Adrenal gland (tissue), 19 donors: Measurements from ENCODE around the gene ADAT3. TPM values are rescaled to one million over a fixed set of nuclear protein-coding genes. Genes with fewer than 3 reads are reported as not detected.
A peak's percentile ranks its signal among the peaks of the same experiment; 100 is the strongest.

Experiments used
- DNase-seq, 7 donors: peaks; one replicate each; pipeline ENCODE4 v3.0.0-alpha.2; 2019 to 2020
- H3K27ac ChIP-seq, 5 donors: fragments of 200-600 bp; sonication (generic) in 4 of 5; 1 replicate in 3 of 5; 2 replicates in 2 of 5; pipeline versions ENCODE4 v1.5.1 to v1.8.0; 2016 to 2020; ENCODE audit warnings: mild to moderate bottlenecking in 1 of 5
- H3K27me3 ChIP-seq: fragments of 200-600 bp; 2 replicates; pipeline ENCODE4 v1.8.0; 2021
- H3K36me3 ChIP-seq, 2 donors: fragments of 200-600 bp; replicated peaks in 1 of 2; 1 replicate in 1 of 2; 2 replicates in 1 of 2; pipeline versions ENCODE4 v1.5.1 to v1.8.0; 2018 to 2022
- H3K4me1 ChIP-seq, 2 donors: fragments of 200-600 bp; replicated peaks in 1 of 2; 1 replicate in 1 of 2; 2 replicates in 1 of 2; pipeline versions ENCODE4 v1.5.1 to v1.8.0; 2018 to 2021
- H3K4me3 ChIP-seq, 4 donors: fragments of 200-600 bp; sonication (generic) in 3 of 4; one replicate each; pipeline ENCODE4 v1.5.1; 2016 to 2018
- H3K9me3 ChIP-seq, 3 donors: fragments of 200-600 bp; sonication (generic) in 1 of 3; replicated peaks in 1 of 3; 1 replicate in 2 of 3; 2 replicates in 1 of 3; pipeline versions ENCODE4 v1.5.1 to v1.8.0; 2016 to 2021
- POLR2A ChIP-seq, 2 donors: fragments of 450-650 bp; IDR thresholded peaks; one replicate each; pipeline ENCODE4 v1.6.1; 2017; ENCODE audit warnings: antibody characterized with exemption in 2 of 2, mild to moderate bottlenecking in 2 of 2, moderate library complexity in 1 of 2
- whole genome bisulfite sequencing, 4 donors: extraction: QIAGEN DNeasy Blood & Tissue Kit in 2 of 4; methylation state at CpG; one replicate each; pipeline versions ENCODE4 v1.1.5 to v1.1.7; 2013 to 2017; 5-methylcytosine and 5-hydroxymethylcytosine counted together
- intact Hi-C, 2 donors: fragments of 100-400 bp; cut with DNase I; formaldehyde crosslinking; loops; one replicate each; pipeline versions ENCODE4 v1.14.1 to v1.15.0; 2022 to 2023
- long read RNA-seq, 10 donors: library from polyadenylated mRNA in 3 of 10; unstranded in 2 of 10; stranded (forward) in 1 of 10; transcript quantifications; one replicate each; pipeline ENCODE4 v2.0.0 and lab custom pipeline, GENCODE V29; 2021 to 2026
- polyA plus RNA-seq, 3 donors: library from polyadenylated mRNA; stranded (reverse); fragments of 200-250 nt in 2 of 3; fragments of 350-450 nt in 1 of 3; fragmentation: Illumina TruSeq in 1 of 3; extraction: RNeasy Lipid Tissue Mini Kit (QIAGEN cat#74804) in 1 of 3; gene quantifications; one replicate each; pipeline ENCODE4 v1.2.3, GENCODE V29; 2013 to 2014
- total RNA-seq, 9 donors: library from RNA; depleted of rRNA in 4 of 9; stranded (reverse); fragments of >200 nt in 4 of 9; fragments of 120-200 nt in 1 of 9; fragmentation: NEBNext Ultra II Directional in 1 of 9; extraction: Animal tissue kit (Norgen Biotek cat#: 25700) in 1 of 9; gene quantifications; one replicate each; pipeline versions ENCODE4 v1.1.0 to v1.2.4, GENCODE V29; 2013 to 2023
- TF ChIP-seq, protein P1 (sequence below), 6 experiments: fragments of 450-650 bp in 4 of 6; fragments of 200-600 bp in 2 of 6; sonication (generic) in 1 of 6; IDR thresholded peaks; 1 replicate in 5 of 6; 2 replicates in 1 of 6; pipeline versions ENCODE4 v1.5.1 to v1.8.0; 2016 to 2021; ENCODE audit warnings: antibody characterized with exemption in 6 of 6, mild to moderate bottlenecking in 2 of 6, moderate library complexity in 1 of 6
- donor health status: healthy with polysubstance abuse.
- donor health status: Bipolar disorder and iron deficiency.
- donor health status: DM: yes; HTN: yes; CAD: no.
- donor health status: DM: no; HTN: no; CAD: no.
- donor health status: DM: no; HTN: no; CAD: no.
- donor health status: DM: yes; HTN: yes; CAD: no.

Gene ADAT3
- total RNA-seq (10 to 100 TPM in 3 of 9 donors, 1 to 10 TPM in 6; 1.7 to 29.6 (median 9.0) TPM), polyA plus RNA-seq (1 to 10 TPM in 2 of 3 donors, not detected in 1; 8.1 to 8.3 TPM)
- long read RNA-seq, donor 1, partial matches to known transcripts = 0 of 2 reads
- long read RNA-seq, donor 1, other reads (novel, unspliced or antisense) = 0 of 2 reads
- long read RNA-seq, donor 2, partial matches to known transcripts = 0 of 1 reads
- long read RNA-seq, donor 2, other reads (novel, unspliced or antisense) = 0 of 1 reads
- long read RNA-seq, donor 3, partial matches to known transcripts = 0 of 1 reads
- long read RNA-seq, donor 3, other reads (novel, unspliced or antisense) = 0 of 1 reads
- long read RNA-seq, donor 4, partial matches to known transcripts = 0 of 5 reads
- long read RNA-seq, donor 4, other reads (novel, unspliced or antisense) = 4 of 5 reads
- long read RNA-seq, donor 5, transcript ADAT3-201 (2 exons, 1,620 nt) = major isoform, 16 of 37 reads
- long read RNA-seq, donor 5, partial matches to known transcripts = 4 of 37 reads
- long read RNA-seq, donor 5, other reads (novel, unspliced or antisense) = 16 of 37 reads
- long read RNA-seq, donor 6, partial matches to known transcripts = 0 of 1 reads
- long read RNA-seq, donor 6, other reads (novel, unspliced or antisense) = 1 of 1 reads
- long read RNA-seq, donor 7 = 0 reads
- long read RNA-seq, donor 8, partial matches to known transcripts = 0 of 2 reads
- long read RNA-seq, donor 8, other reads (novel, unspliced or antisense) = 0 of 2 reads
- long read RNA-seq, donor 9 = 0 reads
- long read RNA-seq, donor 10 = 0 reads

DNA sequence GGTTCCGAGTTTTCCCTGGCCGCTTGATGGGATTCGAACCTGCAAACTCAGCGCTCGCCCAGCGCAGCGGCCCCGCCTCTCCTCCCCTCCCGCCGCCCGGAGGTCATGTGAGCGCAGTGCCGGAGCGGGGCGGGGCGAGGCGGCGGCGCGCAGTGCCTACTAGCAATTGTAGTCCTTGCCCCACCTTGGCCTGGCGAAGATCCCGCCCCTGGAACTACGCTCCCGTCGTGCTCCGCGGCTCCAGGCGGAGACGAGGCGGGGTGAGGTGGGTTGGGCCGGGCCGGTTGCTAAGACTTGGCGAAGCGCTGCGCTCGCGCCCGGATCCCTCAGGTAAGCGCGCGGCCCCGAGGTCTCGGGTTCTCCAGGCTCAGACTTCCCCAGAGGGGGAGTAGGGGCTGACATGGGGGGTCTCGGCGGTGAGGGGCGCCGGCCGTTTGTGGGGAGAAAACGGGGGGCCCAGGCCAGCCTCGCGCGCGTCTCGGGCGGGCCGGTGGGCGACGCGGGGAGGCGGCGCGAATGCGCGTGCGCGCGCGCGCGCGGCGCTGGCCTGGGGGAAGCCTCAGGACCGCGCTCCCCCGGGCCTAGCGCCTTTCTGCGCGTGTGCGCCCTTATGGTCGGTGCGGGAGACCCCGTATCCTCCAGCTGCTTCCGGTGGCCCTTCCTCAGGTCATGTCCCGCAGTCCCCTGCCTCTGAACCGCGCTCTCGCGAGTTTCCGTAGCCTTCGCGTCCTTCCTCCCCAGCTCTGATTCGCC lies at the start of gene ADAT3, which contains the start of gene SCAMP4:
Gene ADAT3 (plus strand): TSS at position 290 of the 753 bp plus-strand sequence. CDS start 6,649 bp downstream, outside the sequence.
Gene SCAMP4 (plus strand): TSS at position 290 of the 753 bp plus-strand sequence. CDS start 9,621 bp downstream, outside the sequence.
- intact Hi-C loops = no loop called here
- Histone ChIP-seq H3K27me3 (no peaks in the 10 kb centered on the region), H3K4me1 (peaks cover 6 to 25% of the 10 kb centered on the region in 2 donors), H3K9me3 (no peaks in the 10 kb centered on the region), H3K27ac (peak within 1 kb of the TSS; percentile 30 to 89 (median 78)), H3K4me3 (peak within 1 kb of the TSS; percentile 23 to 83 (median 48)), H3K36me3 (no peaks in the 10 kb centered on the region)
- TF ChIP-seq POLR2A (IDR thresholded peaks at IDR 0.05) = peak; percentile 68 to 81
- TF ChIP-seq, protein P1, sequence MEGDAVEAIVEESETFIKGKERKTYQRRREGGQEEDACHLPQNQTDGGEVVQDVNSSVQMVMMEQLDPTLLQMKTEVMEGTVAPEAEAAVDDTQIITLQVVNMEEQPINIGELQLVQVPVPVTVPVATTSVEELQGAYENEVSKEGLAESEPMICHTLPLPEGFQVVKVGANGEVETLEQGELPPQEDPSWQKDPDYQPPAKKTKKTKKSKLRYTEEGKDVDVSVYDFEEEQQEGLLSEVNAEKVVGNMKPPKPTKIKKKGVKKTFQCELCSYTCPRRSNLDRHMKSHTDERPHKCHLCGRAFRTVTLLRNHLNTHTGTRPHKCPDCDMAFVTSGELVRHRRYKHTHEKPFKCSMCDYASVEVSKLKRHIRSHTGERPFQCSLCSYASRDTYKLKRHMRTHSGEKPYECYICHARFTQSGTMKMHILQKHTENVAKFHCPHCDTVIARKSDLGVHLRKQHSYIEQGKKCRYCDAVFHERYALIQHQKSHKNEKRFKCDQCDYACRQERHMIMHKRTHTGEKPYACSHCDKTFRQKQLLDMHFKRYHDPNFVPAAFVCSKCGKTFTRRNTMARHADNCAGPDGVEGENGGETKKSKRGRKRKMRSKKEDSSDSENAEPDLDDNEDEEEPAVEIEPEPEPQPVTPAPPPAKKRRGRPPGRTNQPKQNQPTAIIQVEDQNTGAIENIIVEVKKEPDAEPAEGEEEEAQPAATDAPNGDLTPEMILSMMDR (IDR thresholded peaks at IDR 0.05) = no peak
- 0 to 1% (median 0%) methylated on average over 4 to 92 of the region's 92 CpGs for WGBS, 4 donors
- DNase-seq = peak; percentile 99 to 100 (median 99)

DNA sequence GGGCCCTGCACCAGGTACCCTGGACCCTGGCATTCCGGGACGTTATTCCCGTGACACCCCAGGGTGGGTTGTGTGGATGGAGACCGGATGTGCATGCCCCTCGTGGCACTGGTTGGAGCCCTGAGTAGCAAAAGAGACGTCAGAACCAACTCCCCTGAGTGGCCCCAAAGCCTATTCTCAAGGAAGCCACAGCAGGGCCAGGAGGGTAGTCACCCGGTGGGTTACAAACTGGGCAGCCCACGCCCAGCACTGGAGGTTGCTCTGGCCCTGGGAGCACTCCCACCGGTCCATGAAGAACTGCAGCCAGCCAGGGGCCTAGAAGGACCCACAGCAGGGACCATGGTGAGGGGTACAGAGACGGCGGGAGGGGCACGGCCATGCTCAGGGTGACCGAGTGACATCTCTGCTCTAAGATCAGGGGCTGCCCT lies 49.4 kb upstream of the ADAT3 start:
- Histone ChIP-seq H3K4me3 (peak overlapping the region in 1 of 4 donors; percentile 53), H3K36me3 (no peaks in the 10 kb centered on the region), H3K27ac (peak overlapping the region; percentile 62 to 92 (median 86)), H3K4me1 (peaks cover 43 to 70% of the 10 kb centered on the region in 2 donors), H3K9me3 (no peaks in the 10 kb centered on the region), H3K27me3 (no peaks in the 10 kb centered on the region)
- peak in 1 of 7 donors; percentile 76 for DNase-seq
- WGBS, 4 donors = 28 to 42% (median 38%) methylated on average over 2 to 13 of the region's 13 CpGs
- intact Hi-C loops = no loop called here
- TF ChIP-seq, protein P1 (IDR thresholded peaks at IDR 0.05) = no peak
- TF ChIP-seq POLR2A (IDR thresholded peaks at IDR 0.05) = no peak

DNA sequence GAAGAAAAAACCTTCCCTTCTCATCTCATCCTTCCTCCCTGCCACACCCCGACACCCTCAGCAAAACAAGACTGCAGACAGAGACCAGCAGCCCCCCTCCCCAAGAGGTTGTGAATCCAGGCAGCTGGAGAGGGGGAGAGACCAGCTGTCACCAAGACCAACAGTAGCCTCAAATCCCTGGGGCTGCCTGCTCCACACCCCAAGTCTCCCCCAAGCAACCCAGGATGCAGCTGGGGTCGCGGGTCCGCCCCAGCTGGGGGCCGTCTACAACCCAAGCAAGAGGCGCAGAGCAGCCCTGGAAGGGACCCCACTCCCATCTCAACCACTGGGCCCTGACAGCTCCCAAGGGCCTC lies 48.9 kb upstream of the ADAT3 start:
- Histone ChIP-seq H3K27ac (peak overlapping the region; percentile 62 to 92 (median 86)), H3K9me3 (no peaks in the 10 kb centered on the region), H3K4me3 (peak overlapping the region in 2 of 4 donors; percentile 13 to 53), H3K27me3 (no peaks in the 10 kb centered on the region), H3K36me3 (no peaks in the 10 kb centered on the region), H3K4me1 (peaks cover 46 to 73% of the 10 kb centered on the region in 2 donors)
- intact Hi-C loops = no loop called here
- no peak for DNase-seq
- WGBS, 4 donors = 40 to 100% (median 48%) methylated on average over 1 to 6 of the region's 6 CpGs
- TF ChIP-seq, protein P1 (IDR thresholded peaks at IDR 0.05) = no peak
- no peak for TF ChIP-seq POLR2A (IDR thresholded peaks at IDR 0.05)
